C4-2B (cell line): Measurements from ENCODE around the gene PKD2L1.

ENCODE experiments used
- CTCF ChIP-seq: fragments of 450-650 bp; conservative IDR thresholded peaks from 2 replicates; pipeline ENCODE4 v1.5.1; 2017; ENCODE audit warnings: mild to moderate bottlenecking
- ZFX ChIP-seq: fragments of 450-650 bp; IDR thresholded peaks from 2 replicates; pipeline ENCODE4 v1.6.1; 2017

GRCh38 chr10:100303724-100304319, 26.2 kb downstream of the PKD2L1 start:
- peak; percentile 65 for TF ChIP-seq CTCF
- TF ChIP-seq ZFX: no peak
